Gastroesophageal sphincter (tissue), 3 donors: ENCODE results near the gene RILPL2.

Experiments used
- CTCF ChIP-seq, 4 experiments: fragments of 200-600 bp in 2 of 4; fragments of 450-650 bp in 2 of 4; sonication (generic) in 1 of 4; IDR thresholded peaks; one replicate each; pipeline ENCODE4 v1.5.1; 2017 to 2019; ENCODE audit warnings: antibody characterized with exemption in 4 of 4, mild to moderate bottlenecking in 2 of 4, moderate library complexity in 2 of 4
- POLR2A ChIP-seq, 2 donors: fragments of 450-650 bp; IDR thresholded peaks; one replicate each; pipeline ENCODE4 v1.6.1; 2017; ENCODE audit warnings: antibody characterized with exemption in 2 of 2, mild to moderate bottlenecking in 2 of 2, moderate library complexity in 1 of 2

DNA sequence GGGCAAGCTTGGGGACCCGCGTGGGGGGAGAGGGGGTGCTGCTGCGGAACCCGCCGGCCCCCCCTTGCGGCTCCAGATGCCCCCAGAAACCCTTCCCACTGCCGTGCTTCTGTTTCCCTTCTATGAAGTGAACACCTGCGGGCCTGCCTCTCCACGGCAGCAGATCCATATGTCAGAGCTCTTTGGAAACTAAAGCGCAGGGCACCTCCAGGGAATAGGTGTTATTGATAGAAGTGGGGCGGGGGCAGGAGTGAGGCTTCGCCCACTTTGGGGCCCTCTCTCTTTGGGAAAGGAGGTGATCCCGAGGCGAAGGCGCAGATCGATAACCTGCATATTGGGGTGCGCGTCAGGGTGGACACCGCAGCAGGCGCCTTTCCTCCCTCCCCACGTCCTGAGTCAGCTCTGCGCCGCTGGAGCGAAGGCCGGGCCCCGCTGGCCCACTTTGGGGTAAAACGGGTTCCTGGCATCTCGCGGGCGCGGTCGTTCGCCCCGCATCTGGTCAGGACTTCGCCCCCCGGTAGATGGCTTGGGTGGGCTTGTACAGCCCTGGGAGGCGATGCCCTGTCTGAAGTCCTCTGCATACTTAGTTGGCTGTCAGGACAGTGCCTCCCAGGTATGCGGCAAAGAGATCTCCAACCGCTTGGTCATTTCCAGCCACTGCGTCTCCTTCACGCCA is 52.0 kb downstream of the RILPL2 start:
- TF ChIP-seq CTCF (IDR thresholded peaks at IDR 0.05) = no peak
- TF ChIP-seq POLR2A (IDR thresholded peaks at IDR 0.05) = no peak
